GM12801 (cell line): ENCODE measurements around the gene SS18L1.

Experiments used
- CTCF ChIP-seq: IDR thresholded peaks from one replicate; pipeline ENCODE4 v1.5.1; 2011; ENCODE audit warnings: control low read depth; ENCODE audit not compliant: insufficient read length; ENCODE audit errors: extremely low read depth

SS18L1 gene

DNA sequence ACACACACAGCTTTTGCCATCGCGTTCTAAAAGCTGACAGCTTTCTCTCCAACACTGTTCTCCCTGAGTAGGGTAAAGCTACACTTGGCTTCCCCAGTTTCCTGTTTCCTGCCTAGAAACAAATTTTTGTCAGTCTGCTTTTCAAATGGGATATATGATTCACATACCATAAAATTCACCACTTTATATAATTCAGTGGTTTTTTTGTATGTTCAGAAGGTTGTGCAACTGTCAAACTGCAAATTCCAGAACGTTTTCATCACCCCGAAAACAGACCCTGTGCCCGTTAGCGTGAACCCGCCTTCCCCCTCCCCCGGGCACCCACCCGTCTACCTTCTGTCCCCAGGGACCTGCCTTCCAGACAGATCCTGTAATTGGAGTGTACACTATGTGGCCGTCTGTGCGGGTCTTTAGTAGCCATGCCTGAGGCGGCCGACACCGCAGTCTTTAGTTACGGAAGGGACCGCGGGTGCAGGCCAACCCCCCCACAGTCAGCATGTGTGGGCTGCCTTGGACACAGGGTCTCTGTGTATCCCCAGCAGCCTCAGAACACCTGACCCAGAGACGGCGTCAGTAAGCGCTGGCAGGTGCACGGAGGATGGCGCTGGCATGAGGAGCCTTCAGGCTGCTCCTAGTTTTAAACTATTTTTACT lies 59.9 kb downstream of the SS18L1 start:
- TF ChIP-seq CTCF: no peak

- no peak for TF ChIP-seq CTCF
Measured at GRCh38 chr20:62205618-62206387, 62.2 kb downstream of the SS18L1 start.

- no peak for TF ChIP-seq CTCF
Measured at GRCh38 chr20:62206388-62206775, 62.8 kb downstream of the SS18L1 start.

GRCh38 chr20:62208061-62208794 lies 64.7 kb downstream of the SS18L1 start:
- no peak for TF ChIP-seq CTCF

GRCh38 chr20:62208795-62209755 lies 65.5 kb downstream of the SS18L1 start:
- no peak for TF ChIP-seq CTCF

GRCh38 chr20:62209850-62210495 lies 66.4 kb downstream of the SS18L1 start:
- no peak for TF ChIP-seq CTCF
